Measurements from ENCODE around the gene OR6K6. TPM values are rescaled to one million over a fixed set of nuclear protein-coding genes. Genes with fewer than 3 reads are reported as not detected.

Gene OR6K6
- total and polyA plus RNA-seq, 2 experiments from 2014 or later = not detected

- TF ChIP-seq, protein P1, sequence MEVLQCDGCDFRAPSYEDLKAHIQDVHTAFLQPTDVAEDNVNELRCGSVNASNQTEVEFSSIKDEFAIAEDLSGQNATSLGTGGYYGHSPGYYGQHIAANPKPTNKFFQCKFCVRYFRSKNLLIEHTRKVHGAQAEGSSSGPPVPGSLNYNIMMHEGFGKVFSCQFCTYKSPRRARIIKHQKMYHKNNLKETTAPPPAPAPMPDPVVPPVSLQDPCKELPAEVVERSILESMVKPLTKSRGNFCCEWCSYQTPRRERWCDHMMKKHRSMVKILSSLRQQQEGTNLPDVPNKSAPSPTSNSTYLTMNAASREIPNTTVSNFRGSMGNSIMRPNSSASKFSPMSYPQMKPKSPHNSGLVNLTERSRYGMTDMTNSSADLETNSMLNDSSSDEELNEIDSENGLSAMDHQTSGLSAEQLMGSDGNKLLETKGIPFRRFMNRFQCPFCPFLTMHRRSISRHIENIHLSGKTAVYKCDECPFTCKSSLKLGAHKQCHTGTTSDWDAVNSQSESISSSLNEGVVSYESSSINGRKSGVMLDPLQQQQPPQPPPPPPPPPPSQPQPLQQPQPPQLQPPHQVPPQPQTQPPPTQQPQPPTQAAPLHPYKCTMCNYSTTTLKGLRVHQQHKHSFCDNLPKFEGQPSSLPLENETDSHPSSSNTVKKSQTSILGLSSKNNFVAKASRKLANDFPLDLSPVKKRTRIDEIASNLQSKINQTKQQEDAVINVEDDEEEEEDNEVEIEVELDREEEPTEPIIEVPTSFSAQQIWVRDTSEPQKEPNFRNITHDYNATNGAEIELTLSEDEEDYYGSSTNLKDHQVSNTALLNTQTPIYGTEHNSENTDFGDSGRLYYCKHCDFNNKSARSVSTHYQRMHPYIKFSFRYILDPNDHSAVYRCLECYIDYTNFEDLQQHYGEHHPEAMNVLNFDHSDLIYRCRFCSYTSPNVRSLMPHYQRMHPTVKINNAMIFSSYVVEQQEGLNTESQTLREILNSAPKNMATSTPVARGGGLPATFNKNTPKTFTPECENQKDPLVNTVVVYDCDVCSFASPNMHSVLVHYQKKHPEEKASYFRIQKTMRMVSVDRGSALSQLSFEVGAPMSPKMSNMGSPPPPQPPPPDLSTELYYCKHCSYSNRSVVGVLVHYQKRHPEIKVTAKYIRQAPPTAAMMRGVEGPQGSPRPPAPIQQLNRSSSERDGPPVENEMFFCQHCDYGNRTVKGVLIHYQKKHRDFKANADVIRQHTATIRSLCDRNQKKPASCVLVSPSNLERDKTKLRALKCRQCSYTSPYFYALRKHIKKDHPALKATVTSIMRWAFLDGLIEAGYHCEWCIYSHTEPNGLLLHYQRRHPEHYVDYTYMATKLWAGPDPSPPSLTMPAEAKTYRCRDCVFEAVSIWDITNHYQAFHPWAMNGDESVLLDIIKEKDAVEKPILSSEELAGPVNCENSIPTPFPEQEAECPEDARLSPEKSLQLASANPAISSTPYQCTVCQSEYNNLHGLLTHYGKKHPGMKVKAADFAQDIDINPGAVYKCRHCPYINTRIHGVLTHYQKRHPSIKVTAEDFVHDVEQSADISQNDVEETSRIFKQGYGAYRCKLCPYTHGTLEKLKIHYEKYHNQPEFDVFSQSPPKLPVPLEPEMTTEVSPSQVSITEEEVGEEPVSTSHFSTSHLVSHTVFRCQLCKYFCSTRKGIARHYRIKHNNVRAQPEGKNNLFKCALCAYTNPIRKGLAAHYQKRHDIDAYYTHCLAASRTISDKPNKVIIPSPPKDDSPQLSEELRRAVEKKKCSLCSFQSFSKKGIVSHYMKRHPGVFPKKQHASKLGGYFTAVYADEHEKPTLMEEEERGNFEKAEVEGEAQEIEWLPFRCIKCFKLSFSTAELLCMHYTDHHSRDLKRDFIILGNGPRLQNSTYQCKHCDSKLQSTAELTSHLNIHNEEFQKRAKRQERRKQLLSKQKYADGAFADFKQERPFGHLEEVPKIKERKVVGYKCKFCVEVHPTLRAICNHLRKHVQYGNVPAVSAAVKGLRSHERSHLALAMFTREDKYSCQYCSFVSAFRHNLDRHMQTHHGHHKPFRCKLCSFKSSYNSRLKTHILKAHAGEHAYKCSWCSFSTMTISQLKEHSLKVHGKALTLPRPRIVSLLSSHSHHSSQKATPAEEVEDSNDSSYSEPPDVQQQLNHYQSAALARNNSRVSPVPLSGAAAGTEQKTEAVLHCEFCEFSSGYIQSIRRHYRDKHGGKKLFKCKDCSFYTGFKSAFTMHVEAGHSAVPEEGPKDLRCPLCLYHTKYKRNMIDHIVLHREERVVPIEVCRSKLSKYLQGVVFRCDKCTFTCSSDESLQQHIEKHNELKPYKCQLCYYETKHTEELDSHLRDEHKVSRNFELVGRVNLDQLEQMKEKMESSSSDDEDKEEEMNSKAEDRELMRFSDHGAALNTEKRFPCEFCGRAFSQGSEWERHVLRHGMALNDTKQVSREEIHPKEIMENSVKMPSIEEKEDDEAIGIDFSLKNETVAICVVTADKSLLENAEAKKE (CRISPR knock-in tag; IDR thresholded peaks at IDR 0.05) = no peak
- TF ChIP-seq CREB1 (CRISPR knock-in tag; IDR thresholded peaks at IDR 0.05; ENCODE audit: low read depth) = no peak
- no peak for TF ChIP-seq ZNF114 (CRISPR knock-in tag; IDR thresholded peaks at IDR 0.05)
- no peak for TF ChIP-seq STAT1 (IDR thresholded peaks at IDR 0.05; ENCODE audit: unreplicated experiment)
- TF ChIP-seq ZNF331 (CRISPR knock-in tag; IDR thresholded peaks at IDR 0.05; ENCODE audit: low read depth) = no peak
- no peak for TF ChIP-seq POLR2AphosphoS5 (IDR thresholded peaks at IDR 0.05; ENCODE audit: low read depth)
These were observed 48.4 kb upstream of the OR6K6 start (continued) for GRCh38 chr1:158706096-158706495.

DNA sequence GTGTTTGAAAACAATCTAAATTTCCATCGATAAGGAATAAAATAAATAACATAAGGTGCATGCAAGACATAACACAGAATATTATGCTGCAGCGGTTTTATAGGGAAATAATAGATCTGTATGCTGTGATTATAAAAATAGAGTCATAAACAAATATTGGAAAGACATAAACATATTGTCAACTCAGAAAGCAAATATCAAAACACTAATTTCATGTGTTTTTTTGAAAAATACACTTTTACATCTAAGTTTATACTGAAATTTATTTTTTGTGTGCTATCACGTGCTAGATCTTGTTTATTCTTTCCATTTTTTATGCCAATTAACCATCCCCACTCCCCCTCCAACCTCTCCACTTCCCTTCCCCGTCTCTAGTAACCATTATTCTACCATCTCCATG lies 43.4 kb upstream of the OR6K6 start:
- no peaks in the 10 kb centered on the region for H3K9me2 ChIP-seq (ENCODE audit: insufficient read depth)
- no peak overlapping the region for H3K27ac ChIP-seq (ENCODE audit: low read depth)
- Mint-ChIP-seq H3K9me3 (no peaks in the 10 kb centered on the region), H3K27me3 (ENCODE audit: insufficient read depth, low read depth, poor library complexity) (no peaks in the 10 kb centered on the region), H3K4me3 (no peak overlapping the region), H3K4me1 (no peaks in the 10 kb centered on the region), H3K36me3 (ENCODE audit: low read depth) (no peaks in the 10 kb centered on the region), H3K27ac (no peak overlapping the region)
- H4K20me1 ChIP-seq (replicated peaks; ENCODE audit: insufficient read depth) = no peaks in the 10 kb centered on the region
- no peaks in the 10 kb centered on the region for H3F3A ChIP-seq (replicated peaks; ENCODE audit: low read depth)
- no peaks in the 10 kb centered on the region for H3K4me1 ChIP-seq (ENCODE audit: insufficient read depth)
- no peak overlapping the region for H3K4me3 ChIP-seq
- no peak overlapping the region for H2AFZ ChIP-seq
- no peaks in the 10 kb centered on the region for H3K27me3 ChIP-seq (ENCODE audit: insufficient read depth)
- no peaks in the 10 kb centered on the region for H3K36me3 ChIP-seq (ENCODE audit: insufficient read depth)
- H3K79me2 ChIP-seq (replicated peaks; ENCODE audit: insufficient read depth) = no peaks in the 10 kb centered on the region
- no peak overlapping the region for H3K4me2 ChIP-seq
- DNase-seq (ENCODE audit: low spot score) (no peak), ATAC-seq (no peak)
- TF ChIP-seq EZH2 (IDR thresholded peaks at IDR 0.05; ENCODE audit: low read depth, unreplicated experiment) (no peak), POLR2AphosphoS5 (IDR thresholded peaks at IDR 0.05; ENCODE audit: low read depth) (no peak), EZH2phosphoT487 (IDR thresholded peaks at IDR 0.05; ENCODE audit: unreplicated experiment) (no peak), JUNB (IDR thresholded peaks at IDR 0.05; ENCODE audit: unreplicated experiment) (no peak), ZNF331 (CRISPR knock-in tag; IDR thresholded peaks at IDR 0.05; ENCODE audit: low read depth) (no peak)
- TF ChIP-seq, protein P1 (CRISPR knock-in tag; IDR thresholded peaks at IDR 0.05) = no peak
- TF ChIP-seq, protein P2, sequence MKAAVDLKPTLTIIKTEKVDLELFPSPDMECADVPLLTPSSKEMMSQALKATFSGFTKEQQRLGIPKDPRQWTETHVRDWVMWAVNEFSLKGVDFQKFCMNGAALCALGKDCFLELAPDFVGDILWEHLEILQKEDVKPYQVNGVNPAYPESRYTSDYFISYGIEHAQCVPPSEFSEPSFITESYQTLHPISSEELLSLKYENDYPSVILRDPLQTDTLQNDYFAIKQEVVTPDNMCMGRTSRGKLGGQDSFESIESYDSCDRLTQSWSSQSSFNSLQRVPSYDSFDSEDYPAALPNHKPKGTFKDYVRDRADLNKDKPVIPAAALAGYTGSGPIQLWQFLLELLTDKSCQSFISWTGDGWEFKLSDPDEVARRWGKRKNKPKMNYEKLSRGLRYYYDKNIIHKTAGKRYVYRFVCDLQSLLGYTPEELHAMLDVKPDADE (IDR thresholded peaks at IDR 0.05) = no peak
